ENCODE measurements around the gene ARHGEF28.

ARHGEF28 gene

GRCh38 chr5:73962801-73963425 lies 336.9 kb downstream of the ARHGEF28 start:
- no peak for DNase-seq (ENCODE audit: low read depth)

- DNase-seq (ENCODE audit: low read depth), result no peak
Observed at GRCh38 chr5:73964352-73964865, 338.4 kb downstream of the ARHGEF28 start.

DNA sequence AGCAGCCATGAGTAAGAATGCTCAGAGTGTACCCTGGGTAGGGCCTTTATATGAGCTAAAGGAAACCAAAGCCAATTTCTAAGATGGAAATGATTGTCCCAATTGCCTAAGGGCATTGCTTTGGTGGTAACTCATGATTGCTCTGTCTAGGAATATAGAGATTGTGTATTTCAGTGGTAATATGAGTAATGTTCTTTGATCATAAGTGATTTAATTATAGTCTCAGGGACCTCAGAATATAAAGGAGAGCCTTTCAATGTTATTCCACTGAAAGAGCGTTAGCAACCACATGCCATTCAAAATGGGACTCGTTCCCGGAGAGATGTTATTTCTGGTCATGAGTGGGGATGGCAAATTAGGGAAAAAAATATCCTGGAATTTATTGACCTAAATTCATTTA lies 340.5 kb downstream of the ARHGEF28 start:
- no peak for DNase-seq (ENCODE audit: low read depth)

GRCh38 chr5:73967347-73967746 lies 341.4 kb downstream of the ARHGEF28 start:
- DNase-seq (ENCODE audit: low read depth), result no peak

- no peak for DNase-seq (ENCODE audit: low read depth)
Observed at GRCh38 chr5:73968246-73968645, 342.2 kb downstream of the ARHGEF28 start.

DNA sequence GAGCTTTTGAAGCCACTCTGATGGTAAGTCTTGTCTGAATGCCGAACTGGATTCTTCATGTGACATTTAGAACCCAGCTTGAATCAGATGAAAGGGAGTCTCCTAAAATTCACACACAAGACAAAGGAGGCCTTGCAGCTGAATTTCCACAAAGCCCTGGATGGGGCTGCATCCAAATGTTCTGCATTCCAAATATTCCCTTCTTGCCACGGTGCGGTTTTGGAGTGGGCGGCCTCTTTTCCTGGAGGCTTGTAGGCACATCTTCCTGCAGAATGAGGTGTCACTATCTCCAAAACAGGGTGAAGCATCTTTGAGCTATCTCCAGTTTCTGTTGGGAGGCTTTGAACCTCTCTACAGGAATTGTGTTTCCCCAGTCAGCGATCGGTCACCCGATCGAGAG lies 342.7 kb downstream of the ARHGEF28 start:
- DNase-seq (ENCODE audit: low read depth), result peak; percentile 35

DNA sequence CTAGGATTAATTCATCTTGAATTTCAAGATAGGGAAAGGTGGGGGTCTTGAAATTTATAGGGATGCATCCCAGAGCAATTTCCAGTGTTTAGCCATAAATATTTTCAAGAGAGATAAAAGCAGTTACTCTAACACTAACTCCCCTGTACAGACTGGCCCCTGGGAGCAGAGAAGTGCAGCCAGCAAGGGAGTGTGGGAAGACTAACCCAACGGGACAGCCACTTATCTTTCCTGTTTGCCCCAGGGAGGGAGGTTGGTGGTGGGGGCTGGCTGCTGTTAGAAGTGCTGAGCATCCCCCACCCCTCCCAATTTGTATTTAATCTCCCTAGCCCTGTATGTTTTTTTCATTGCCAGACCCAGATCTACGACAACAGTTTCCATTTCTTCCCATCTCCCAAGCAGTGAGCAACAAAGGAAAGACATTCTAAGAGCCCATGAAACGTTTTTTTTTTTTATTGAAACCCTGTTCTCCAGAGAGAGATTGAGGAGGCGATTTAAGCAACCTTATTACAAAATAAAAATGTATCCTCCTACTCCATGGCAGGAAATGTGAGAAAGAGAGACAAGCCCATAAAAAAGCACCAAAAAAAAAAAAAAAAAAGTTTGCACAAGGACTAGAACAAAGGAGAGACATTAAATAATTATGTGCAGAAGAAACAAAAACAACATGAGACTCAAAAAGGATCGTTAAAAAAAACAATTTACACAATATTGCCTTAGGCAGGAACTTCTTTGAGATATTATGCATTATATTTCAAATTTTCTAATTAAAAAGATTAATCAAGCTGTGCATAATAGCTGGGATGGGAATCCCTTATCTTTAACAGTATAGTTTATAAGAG lies 343.4 kb downstream of the ARHGEF28 start:
- DNase-seq (ENCODE audit: low read depth), result no peak

- no peak for DNase-seq (ENCODE audit: low read depth)
Observed at GRCh38 chr5:73971326-73971725, 345.3 kb downstream of the ARHGEF28 start.

DNA sequence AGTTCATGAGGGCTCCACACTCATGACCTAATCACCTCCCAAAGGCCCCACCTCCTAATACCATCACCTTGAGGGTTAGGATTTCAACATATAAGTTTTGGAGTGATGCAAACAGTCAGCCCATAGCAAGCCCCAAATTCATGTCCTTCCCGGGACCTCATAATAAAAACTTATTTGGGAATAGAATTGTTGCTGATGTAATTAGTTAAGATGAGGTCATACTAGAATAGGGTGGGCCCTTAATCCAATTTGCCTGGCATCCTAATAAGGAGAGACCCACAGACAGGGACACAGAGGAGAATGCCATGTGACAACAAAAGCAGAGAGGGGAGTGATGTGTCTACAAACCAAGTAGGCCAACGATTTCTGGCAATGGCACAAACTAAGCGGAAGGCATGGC lies 347.1 kb downstream of the ARHGEF28 start:
- DNase-seq (ENCODE audit: low read depth), result no peak

DNA sequence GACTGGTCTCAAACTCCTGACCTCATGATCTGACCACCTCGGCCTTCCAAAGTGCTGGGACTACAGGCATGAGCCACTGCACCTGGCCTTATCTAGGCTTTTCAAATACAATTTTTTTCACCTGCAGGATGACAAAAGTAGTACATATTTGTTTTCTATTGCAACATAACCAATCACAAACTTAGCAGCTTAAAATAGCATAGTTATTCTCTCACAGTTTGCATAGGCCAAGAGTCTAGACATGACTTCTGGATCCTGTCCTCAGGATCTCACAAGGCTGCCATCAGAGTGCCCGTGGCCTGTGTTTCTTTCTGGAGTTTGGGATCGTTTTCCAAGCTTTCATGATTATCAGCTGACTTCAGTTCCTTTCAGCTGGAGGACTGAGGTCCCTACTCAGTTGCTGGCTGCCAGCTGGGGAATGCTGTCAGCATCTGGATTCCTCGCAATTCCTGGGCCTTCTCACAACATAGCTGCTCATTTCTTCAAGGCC lies 348.9 kb downstream of the ARHGEF28 start:
- DNase-seq (ENCODE audit: low read depth), result no peak

DNA sequence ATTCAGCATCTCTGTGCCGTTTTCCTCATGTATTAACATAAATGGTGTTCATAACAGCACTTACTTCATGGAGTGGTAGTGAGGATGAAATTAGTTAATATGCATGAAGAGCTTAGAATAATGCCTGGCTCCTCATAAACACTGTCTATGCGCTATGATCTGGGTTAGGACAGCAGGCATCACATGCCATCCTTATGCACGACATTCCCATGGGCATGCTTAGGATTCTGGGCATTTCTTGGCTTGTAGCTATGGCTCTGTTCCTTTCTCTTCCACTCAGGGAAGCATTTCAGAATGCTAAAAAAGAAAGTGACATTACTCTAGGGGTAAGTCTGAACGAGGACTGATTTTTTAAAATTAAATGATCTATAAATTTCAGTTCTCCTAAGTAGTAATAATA lies 349.8 kb downstream of the ARHGEF28 start:
- no peak for DNase-seq (ENCODE audit: low read depth)

- no peak for DNase-seq (ENCODE audit: low read depth)
Observed at GRCh38 chr5:73977146-73977545, 351.1 kb downstream of the ARHGEF28 start.

GRCh38 chr5:73979321-73979720 lies 353.3 kb downstream of the ARHGEF28 start:
- no peak for DNase-seq (ENCODE audit: low read depth)

- DNase-seq (ENCODE audit: low read depth), result no peak
Observed at GRCh38 chr5:73981704-73982103, 355.7 kb downstream of the ARHGEF28 start.

GRCh38 chr5:73983644-73984043 lies 357.6 kb downstream of the ARHGEF28 start:
- DNase-seq (ENCODE audit: low read depth), result no peak

DNA sequence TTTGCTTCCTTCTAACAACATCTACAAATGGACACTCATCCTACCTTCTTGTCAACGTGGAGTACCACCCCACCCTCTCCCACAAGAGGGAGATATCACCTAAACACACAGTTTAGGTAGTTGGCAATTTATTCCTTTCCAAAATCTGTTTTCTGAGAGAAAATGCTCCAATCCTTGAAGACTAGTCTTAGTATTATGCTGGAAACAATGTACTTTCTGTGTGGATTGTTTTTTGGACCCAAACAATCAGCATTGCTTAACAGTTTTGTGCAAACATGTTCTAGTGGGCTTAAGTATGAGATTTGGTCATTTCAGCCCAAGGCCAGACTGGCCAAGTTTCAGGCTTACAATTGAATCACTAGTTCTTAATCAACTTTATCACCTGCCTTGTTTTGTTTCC lies 359.1 kb downstream of the ARHGEF28 start:
- no peak for DNase-seq (ENCODE audit: low read depth)

DNA sequence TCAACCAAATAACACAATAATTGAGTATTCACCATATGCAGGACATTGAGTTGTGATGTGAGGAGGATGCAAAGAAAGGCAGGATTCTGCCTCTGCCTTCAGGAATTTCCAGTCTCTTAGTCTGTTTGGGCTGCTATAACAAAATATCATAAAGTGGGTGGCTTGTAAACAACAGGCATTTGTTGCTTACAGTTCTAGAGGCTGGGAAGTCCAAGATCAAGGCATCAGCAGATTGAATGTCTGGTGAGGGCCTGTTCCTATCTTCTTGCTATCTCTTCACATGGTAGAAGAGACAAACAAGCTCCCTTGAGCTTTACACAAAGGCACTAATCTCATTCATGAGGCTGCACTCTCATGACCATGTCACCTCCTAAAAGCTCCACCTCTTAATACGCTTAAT lies 360.7 kb downstream of the ARHGEF28 start:
- no peak for DNase-seq (ENCODE audit: low read depth)

DNA sequence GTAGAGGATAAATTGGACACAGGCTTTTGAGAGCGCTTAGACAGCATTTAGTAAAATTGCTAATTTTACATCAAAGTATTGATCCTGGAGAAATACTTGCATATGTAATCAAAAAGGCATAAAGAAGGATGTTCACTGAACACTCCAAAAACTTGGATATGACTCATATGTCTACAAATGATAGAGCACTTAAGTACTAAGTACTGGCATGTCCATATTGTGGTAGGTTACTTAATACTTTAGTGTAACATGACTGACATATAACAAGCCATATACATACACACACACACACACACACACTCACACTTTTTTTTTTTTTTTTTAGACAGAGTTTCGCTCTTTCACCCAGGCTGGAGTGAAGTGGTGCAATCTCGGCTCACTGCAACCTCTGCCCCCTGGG lies 361.9 kb downstream of the ARHGEF28 start:
- no peak for DNase-seq (ENCODE audit: low read depth)

DNA sequence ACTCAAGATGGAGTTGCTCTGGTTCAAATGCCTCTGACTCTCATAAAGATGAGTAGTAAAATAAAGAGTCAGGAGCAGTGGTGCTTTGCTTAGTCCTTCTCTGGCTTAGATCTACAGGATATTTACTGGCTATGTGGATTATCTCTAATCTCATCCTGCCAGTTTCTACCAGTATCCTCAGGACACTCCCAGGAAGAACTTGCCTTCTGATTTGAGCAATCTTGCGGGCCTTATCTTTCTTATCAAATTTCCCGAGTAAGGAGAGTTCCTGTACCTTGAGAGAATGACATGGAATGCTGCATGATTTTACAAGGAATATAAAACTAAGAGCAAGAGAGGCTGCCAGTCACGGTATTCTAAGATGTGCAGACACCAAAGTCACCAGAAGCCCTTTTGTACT lies 364.0 kb downstream of the ARHGEF28 start:
- DNase-seq (ENCODE audit: low read depth), result no peak
